Germinal center (tissue), 1 donor: ENCODE measurements around the gene RBM15B.
"Not testable (repeated sequence)": the region's sequence is repeated elsewhere in the genome, so short reads cannot be mapped to it uniquely, and the experiment has no call there.

Experiments
- DNase-seq: peaks from one replicate; pipeline ENCODE4 v3.0.0; 2012; ENCODE audit warnings: mixed read lengths, low spot score

RBM15B gene, protein sequence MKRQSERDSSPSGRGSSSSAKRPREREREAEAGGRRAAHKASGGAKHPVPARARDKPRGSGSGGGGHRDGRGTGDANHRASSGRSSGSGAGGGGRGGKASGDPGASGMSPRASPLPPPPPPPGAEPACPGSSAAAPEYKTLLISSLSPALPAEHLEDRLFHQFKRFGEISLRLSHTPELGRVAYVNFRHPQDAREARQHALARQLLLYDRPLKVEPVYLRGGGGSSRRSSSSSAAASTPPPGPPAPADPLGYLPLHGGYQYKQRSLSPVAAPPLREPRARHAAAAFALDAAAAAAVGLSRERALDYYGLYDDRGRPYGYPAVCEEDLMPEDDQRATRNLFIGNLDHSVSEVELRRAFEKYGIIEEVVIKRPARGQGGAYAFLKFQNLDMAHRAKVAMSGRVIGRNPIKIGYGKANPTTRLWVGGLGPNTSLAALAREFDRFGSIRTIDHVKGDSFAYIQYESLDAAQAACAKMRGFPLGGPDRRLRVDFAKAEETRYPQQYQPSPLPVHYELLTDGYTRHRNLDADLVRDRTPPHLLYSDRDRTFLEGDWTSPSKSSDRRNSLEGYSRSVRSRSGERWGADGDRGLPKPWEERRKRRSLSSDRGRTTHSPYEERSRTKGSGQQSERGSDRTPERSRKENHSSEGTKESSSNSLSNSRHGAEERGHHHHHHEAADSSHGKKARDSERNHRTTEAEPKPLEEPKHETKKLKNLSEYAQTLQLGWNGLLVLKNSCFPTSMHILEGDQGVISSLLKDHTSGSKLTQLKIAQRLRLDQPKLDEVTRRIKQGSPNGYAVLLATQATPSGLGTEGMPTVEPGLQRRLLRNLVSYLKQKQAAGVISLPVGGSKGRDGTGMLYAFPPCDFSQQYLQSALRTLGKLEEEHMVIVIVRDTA

DNA sequence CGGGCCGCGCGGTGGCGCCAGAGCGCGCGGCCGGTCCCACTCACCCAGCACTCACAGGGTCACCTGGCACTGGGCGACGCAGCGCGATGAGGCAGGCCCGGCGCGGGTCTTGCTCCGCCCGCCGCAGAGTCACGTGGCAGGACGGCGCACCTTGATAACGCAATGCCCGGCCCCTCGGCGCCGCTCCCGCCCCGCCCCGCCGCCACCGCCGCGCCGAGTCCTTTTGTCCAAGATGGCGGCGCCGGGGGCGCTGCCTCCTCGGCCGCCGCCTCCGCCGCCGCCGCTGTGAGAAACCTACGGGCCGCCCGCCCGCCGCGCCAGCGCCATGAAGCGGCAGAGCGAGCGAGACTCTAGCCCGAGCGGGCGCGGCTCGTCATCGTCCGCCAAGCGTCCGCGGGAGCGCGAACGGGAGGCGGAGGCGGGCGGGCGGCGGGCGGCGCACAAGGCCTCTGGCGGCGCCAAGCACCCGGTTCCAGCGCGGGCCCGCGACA is at the start of gene RBM15B:
Gene RBM15B, plus strand, starts transcription at position 211 of the 491 bp plus-strand sequence. Its CDS starts 115 bp downstream, at position 326.
- DNase-seq: peak; percentile 95

DNA sequence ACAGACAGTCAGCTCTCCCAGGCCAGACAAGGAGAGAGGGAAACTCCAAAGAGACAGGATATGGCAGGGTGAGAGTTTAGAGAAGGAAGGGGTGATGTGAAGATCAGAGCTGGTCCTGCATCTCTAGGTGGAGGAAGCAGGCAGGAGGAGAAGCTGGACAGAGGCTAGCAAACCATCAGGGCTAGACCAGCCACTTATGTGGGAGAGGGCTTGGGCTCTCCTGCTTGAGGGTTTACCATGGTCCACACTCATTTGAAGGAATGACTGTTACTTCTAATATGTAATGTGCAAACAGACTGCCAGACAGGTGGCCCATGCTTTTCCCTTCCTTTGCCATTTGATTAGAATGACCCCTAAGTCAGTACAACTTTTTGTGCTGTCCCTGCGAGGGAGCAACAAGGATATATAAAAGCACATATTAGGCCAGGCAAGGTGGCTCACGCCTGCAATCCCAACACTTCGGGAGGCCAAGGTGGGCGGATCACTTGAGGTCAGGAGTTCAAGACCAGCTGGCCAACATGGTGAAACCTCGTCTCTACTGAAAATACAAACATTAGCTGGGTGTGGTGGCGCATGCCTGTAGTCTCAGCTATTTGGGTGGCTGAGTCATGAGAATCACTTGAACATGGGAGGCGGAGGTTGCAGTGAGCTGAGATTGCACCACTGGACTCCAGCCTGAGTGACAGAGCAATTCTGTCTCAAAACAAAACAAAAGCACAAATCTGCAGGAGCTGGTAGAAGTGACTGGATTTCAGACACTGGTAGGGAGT is 47.0 kb upstream of the RBM15B start:
- DNase-seq: no peak

DNA sequence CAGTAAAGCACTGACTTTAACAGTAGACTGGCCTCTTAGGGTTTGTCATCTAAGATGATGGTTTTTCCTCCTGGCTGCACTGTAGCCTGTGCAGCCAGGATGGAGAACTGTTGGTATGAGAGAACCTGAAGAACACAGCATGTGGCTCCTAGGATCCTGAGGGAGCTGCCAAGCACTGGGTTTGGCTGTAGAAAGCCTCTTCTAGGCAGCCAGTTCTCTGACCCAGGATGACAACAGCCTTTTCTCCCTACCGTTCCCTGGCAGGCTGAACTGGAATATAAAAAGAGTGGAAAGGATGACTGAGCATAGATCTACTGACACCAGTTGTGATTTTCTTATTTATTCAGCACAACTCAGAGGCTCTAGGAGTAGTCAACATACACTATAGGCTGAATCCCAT is 40.3 kb upstream of the RBM15B start:
- no peak for DNase-seq

DNA sequence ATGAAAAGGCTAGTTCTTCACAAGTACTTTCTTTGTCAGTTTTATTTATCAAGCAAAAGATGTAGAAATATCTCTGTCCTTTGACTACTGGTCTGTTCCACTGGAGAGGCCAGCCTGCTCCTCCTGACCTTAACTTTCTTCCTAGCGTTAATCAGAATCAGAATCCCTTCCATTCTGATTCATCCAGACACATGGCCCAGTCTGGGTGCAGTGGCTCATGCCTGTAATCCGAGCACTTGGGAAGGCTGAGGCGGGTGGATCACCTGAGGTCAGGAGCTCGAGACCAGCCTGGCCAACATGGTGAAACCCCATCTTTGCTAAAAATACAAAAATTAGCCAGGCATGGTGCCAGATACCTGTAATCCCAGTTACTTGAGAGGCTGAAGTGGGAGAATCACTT is 38.0 kb upstream of the RBM15B start:
- DNase-seq: no peak

DNA sequence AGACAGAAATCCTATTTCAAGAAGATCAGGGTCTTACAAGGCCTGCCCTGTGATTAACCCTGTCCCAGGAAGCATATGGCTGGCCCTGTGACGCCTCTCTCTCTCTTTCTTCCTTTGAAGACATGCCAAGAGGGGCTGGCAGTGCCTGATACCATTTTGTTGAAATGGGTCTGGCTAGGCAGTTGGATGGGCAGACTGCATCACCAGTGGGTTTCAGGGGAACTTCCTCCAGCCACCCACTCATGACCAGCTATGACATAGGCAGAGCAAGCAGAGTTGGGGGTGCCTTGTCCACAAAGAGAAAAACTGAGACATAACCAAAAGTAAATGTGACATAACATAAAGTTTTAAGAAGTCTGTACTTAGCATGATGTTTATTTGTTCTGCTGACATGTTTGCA is 37.4 kb upstream of the RBM15B start:
- no peak for DNase-seq

DNA sequence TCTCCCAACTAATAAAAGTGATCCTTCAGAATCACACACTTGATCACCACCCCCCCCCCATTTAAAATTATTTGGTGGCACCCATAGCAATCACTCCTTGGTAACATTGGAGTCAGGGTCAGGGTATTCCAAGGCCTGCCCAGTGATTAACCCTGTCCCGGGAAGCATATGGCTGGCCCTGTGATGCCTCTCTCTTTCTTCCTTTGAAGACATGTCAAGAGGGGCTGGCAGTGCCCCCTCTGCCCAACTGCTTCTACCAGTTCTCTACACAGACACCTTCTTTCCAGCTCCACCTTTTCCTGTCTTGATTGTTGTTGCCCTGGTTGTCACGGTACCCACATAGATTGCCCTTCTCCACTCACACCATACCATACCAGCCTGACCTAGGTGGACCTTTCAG is 36.9 kb upstream of the RBM15B start:
- DNase-seq: no peak

DNA sequence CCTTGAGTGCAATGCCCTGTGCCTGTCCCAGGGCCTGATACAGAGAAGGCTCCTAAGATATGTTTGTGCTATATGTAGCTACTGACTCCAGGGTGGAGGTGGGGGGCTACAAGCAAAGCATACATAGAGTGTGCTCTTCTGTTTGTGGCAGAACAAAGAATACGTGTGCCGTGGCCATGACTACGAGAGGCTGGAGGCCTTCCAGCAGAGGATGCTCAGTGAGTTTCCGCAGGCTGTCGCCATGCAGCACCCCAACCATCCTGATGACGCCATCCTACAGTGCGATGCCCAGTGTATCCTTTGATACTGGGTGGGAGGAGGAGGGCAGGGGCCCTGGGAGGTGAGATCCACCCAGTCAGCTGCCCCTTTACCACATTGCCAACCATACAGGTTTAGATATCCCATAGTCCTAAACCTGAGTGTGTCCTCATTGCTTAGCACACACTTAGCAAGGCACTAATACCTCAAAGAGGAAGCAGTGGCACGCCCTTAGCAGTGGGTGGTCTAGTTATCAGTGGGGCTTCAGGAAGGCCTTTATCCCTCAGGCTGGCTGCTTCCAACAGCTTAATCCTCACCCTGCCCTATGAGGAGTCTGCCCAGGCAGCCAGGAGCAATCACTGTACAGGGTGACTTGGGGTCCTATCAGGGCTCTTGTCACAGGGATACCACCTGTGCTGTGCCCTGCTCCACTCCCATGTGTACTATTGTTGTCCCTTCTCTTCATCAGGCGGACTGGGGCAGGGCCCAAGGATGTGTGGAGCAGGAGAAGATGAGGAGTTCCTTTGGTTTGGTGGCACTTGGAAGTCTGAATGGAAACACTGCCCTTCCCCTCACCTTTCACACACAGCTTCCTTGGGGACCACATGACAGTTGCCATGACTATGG is 36.1 kb upstream of the RBM15B start:
- DNase-seq: no peak

DNA sequence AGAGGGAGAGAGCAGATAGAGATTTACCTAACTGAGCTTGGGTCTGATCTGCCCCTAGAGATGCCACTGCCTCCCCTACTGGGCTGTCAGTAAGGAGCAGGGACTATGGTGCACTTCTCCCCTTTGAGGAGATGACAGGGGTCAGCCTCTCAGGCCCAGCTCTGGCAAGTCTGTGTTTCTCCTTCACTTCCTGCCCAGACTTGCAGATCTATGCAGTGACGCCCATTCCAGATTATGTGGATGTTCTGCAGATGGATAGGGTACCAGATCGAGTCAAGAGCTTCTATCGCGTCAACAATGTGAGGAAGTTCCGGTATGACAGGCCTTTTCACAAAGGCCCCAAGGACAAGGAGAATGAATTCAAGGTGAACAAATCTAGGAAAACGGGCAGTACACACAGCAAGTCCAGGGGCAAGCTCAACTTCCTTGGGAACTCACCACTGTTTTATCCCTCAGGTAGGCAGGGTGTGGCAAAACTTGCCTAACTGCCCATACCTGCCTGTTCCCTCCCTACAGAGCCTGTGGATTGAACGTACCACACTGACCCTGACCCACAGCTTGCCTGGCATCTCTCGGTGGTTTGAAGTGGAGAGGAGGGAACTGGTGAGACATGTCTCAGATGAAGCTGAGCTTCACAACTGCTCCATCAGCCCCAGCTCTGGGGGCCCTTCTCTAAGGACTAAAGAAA is 35.0 kb upstream of the RBM15B start:
- no peak for DNase-seq

DNA sequence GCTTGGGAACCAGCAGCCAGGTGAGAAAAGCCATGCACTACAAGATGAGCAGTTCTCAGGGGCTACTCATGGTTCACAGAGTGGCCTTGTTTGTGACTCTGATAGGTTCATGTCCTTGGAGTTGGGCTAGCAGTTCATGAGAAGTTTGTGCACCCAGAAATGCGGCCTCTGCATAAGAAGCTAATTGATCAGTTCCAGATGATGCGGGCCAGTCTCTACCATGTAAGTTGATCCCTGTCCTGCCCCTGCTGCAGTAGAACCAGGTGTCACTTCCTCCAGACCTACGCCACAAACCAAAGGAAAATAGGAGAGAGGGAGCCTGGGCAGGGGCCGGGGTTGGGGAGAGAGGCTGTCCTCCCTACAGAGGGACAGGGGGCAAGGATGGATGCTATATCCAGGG is 33.2 kb upstream of the RBM15B start:
- DNase-seq: no peak

DNA sequence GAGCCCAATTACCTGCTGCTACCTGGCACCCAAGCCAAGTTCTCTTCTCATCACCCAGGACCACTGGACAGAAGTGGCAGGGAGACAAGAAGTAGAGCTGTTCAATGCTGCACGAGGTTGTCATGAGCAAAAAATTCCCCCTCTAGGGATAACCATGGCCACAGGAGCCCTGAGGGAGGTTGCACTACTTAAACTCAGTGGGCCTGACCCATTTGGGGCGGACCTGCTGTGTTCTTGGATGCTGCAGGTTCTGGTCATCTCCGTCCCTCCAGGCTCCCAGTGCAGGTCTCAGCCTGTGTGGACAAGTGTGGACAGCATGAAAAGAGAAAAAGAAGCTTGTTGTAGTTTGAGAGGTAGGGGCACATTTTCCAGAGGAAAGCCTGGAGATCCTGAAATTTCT is 32.1 kb upstream of the RBM15B start:
- no peak for DNase-seq

DNA sequence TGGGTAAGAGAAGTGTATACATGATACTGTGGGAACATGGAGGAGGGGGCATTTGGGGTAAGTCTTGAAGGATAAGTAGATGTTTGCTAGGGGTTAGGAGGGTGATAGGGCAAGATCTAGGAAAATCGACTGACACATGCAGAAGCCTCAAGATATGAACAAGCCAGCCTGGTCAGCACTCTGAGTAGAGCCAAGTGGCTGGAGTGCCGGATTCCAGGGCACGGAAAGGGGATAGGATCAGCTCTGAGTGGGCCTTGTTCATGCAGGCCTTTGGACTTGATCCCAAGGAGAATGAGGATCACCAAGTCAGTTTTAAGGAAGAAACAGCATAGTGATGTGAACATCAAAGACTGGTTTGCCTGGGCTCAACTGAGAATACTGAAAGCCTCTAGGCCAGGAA is 30.3 kb upstream of the RBM15B start:
- DNase-seq: no peak

DNA sequence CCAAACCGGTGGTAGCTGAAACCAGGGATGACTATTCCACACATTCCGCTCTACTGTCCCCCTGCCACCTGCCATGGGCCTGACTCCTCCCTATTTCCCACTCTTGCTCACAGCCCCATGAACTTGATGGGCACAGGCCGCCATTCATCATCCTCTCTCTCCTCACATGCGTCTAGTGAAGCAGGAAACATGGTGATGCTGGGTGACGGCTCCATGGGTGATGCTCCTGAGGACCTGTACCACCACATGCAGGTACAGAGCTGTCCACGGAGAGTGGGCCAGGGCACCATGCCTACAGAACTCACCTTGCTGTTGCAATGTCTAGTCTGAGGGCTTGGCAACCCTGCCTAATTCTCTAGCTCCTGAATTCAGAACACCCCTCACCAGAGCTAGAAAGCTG is 29.3 kb upstream of the RBM15B start:
- no peak for DNase-seq

DNA sequence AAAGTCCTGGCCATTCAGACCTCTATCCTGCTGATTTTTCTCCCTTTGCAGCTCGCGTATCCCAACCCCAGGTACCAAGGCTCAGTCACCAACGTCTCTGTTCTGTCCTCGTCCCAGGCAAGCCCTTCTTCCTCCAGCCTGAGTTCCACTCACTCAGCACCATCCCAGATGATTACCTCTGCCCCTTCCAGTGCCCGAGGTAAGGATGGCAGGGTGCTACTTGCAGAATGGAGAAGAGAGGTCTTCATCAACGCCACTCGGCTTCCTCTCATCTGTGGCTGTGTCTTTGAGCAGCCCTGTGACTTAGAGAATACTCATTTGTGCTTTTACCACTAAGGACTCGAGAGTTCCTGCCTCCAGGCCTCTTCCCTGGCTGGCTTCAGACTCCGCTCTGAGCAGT is 28.6 kb upstream of the RBM15B start:
- no peak for DNase-seq

DNA sequence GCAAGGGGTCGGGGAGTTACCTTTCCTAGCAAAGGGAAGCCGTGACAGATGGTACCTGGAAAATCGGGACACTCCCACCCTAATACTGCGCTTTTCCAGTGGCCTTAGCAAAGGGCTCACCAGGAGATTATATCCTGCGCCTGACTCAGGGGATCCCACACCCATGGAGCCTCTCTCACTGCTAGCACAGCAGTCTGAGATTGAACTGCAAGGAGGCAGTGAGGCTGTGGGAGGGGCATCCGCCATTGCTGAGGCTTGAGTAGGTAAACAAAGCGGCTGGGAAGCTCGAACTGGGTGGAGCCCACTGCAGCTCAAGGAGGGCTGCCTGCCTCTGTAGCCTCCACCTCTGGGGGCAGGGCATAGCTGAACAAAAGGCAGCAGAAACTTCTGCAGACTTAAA is 22.8 kb upstream of the RBM15B start:
- DNase-seq: not testable (repeated sequence)

DNA sequence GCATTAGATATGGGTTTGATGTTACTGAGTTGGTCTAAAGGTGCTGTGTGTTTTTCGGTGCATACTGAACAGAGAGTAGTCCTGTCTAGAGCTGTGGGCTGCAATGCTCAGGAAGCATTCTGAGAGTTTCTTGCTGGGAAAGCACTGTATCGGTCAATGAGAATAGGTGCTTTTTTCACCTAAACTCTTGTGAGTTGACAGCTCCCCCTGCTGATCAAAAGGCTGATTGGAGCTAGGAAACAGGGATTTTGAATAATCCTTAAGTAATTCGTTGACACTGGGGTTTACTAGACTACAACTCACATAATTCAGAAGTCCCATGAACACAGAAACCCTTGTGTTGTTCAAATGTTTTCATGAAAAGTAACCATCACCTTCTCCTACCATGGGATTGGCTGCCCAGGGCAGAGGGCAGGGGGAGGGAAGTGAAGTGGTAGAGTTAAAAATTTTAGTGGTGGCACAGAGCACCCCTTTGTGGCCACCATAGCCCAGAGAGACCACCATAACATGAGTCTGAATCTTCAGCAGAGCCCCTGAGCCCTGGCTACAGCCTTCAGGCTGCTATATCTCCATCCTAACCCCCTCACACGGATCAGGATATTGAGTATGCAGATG is 19.0 kb upstream of the RBM15B start:
- DNase-seq: peak; percentile 46

DNA sequence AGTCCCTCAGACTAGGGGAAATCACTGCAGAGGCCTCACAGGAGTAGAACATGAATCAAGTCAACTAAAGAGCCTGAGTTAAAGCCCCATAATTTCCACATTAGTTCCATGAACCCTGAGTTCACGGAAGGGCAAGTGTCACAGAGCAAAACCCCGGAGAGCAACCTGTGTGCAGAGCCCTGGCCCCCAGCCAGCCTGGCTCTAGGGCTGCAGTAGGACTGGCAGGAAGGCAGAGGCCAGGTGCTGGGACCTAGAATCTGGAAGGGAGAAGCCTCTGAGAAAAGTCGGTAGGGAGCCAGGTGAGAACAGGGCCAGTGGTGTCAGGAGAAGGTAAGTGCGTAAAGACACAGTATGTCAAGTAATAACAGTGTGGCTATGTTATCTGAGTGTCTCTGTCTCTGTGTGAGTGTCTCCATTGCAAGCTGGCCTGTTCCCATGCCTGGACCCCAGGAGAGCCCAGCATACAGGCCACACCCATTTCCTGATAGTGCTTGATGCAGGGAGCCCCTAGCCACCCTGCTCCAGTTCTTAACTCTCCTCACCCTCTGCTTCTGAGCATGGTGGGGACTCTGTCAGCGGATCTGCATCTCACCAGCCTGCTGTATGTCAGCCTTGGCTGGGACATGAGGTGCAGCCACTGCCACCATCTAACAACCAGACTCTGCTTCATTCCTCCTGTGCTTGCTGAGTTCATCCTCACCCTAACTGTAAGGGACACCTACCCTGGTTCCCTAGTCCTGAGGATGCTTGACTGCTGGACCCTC is 17.2 kb upstream of the RBM15B start:
- no peak for DNase-seq

DNA sequence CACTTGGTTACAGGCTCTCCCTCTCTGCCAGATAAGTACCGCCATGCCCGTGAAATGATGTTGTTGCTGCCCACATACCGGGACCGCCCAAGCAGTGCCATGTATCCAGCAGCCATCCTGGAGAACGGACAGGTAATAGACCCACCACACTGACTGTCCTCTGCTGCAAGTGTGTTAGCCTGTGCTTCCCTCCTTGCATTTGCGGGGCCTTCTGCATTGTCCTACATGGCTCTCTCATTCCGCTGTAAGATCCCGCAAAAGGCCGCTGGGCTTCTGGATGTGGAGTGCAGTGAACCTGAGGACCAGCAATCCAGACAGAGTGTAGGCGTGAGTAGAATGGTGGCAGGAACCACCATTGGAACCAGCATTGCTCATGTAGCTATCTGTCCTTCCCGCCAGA is 16.6 kb upstream of the RBM15B start:
- no peak for DNase-seq

DNA sequence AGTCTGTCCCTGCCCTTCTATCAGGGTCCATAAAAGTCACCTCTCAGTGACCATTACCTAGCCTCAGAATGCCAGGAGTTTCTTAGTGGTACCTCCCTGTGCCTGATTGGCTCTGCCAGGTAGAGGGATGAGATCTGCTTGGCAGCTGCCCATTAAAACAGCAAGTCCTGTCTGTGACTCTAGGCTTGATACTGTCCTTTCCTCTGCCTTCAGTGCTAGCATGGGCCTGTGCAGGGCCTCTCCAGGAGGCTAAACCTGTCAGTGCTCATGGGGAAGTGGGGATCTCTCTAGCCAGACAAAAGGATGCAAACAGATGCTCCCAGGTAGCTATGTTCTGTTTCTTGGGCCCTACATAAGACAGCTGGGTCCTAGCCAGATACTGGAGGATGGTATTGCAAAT is 15.9 kb upstream of the RBM15B start:
- DNase-seq: no peak

DNA sequence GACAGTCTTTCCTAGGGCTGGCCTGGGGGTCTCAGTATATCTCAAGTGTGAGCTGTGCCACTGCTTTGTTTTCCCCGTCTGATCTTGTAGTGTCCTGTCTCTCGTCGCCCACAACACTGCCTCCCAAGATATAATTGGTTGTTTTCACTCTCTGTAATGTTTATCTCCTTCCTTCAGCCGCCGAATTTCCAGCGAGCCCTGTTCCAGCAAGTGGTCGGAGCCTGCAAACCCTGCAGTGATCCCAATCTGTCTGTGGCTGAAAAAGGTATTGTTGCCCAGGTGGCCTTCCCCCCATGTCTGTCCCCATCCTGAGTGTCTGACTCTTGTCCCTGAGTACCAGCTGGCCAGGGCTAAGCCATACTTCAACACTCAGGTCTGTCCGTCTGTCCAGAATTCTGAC is 15.5 kb upstream of the RBM15B start:
- no peak for DNase-seq
